ENCODE measurements around the gene FLT3. TPM values are rescaled to one million over a fixed set of nuclear protein-coding genes. Genes with fewer than 3 reads are reported as not detected.

Gene FLT3
- total RNA-seq, 2 experiments from 2014 or later, result not detected

- ChIA-PET POLR2A (interaction anchor here (0.7 kb wide), 1 partner anchor 20 kb away, joined by 3 read pairs; no protein-coding TSS in a partner anchor), CTCF (no interaction called here)
- no peak for DNase-seq
- peaks cover 3% of the 10 kb centered on the region for H3K4me1 Mint-ChIP-seq (ENCODE audit: low read depth)
- peaks cover 21% of the 10 kb centered on the region for H3K27me3 Mint-ChIP-seq (ENCODE audit: low read depth)
- no peak overlapping the region for H3K27ac Mint-ChIP-seq
- H3K36me3 Mint-ChIP-seq (ENCODE audit: low read depth), result no peaks in the 10 kb centered on the region
- H3K4me3 Mint-ChIP-seq, result no peak overlapping the region
- H3K9me3 Mint-ChIP-seq (ENCODE audit: insufficient read depth), result no peaks in the 10 kb centered on the region
- ATAC-seq, result no peak
These were observed 47.4 kb downstream of the FLT3 start for GRCh38 chr13:28052945-28053344.

DNA sequence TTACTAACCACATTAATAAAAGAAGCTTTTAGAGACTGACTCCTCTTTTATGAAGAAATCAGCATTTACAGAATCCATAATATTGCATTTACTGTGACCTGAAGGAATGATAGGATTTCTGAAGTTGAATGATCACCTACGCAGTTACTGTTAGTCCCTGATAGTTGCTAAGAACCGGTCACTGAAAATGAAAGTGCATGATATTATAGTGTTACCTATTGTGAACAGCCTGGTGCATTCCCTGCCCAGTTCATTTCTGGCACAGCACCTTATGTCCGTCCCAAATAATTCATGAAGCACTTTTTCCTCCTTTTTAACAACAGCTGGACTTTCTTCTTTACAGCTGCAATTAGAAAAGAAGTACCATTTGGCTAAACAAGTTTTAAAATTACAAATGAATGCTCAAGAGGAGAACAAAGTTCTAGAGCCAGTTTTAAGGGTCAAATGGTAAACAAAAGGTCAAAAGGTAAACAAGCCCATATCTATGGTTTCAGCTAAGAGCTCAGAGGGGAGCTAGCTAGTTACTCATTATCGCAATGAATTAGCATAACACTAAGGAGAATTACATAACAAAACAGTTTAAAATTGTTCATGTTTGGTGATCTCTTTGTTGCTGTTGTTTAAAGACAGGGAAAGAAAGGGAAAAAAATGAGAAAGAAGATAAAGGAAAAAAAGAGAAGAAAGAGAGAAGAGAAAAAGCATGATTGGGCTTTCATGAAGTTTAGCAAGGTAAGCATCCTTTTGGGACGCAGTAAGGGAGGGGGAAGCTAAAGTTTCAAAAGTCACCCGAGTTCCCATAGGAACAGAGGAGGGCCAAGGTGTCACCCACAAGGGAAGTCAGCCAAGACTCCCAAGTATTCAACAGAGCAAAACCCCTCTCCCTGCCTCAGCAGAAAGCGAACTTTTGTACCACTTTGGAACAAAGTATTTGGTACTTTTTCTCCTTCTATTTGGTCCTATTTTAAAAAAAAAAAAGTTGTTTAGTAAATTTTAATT, 50.2 kb downstream of the FLT3 start:
- H3K9me3 Mint-ChIP-seq (ENCODE audit: insufficient read depth), result no peaks in the 10 kb centered on the region
- no peak for ATAC-seq
- no peak overlapping the region for H3K4me3 Mint-ChIP-seq
- CTCF ChIA-PET, result no interaction called here
- H3K27ac Mint-ChIP-seq, result no peak overlapping the region
- peaks cover 14% of the 10 kb centered on the region for H3K27me3 Mint-ChIP-seq (ENCODE audit: low read depth)
- POLR2A ChIA-PET, result no interaction called here
- no peak for DNase-seq
- H3K4me1 Mint-ChIP-seq (ENCODE audit: low read depth), result peaks cover 7% of the 10 kb centered on the region
- no peaks in the 10 kb centered on the region for H3K36me3 Mint-ChIP-seq (ENCODE audit: low read depth)

GRCh38 chr13:28049215-28049614, 51.2 kb downstream of the FLT3 start:
- CTCF ChIA-PET, result no interaction called here
- no peaks in the 10 kb centered on the region for H3K9me3 Mint-ChIP-seq (ENCODE audit: insufficient read depth)
- no peak for DNase-seq
- no peaks in the 10 kb centered on the region for H3K36me3 Mint-ChIP-seq (ENCODE audit: low read depth)
- POLR2A ChIA-PET, result no interaction called here
- no peak overlapping the region for H3K4me3 Mint-ChIP-seq
- H3K27me3 Mint-ChIP-seq (ENCODE audit: low read depth), result peaks cover 10% of the 10 kb centered on the region
- no peak overlapping the region for H3K27ac Mint-ChIP-seq
- ATAC-seq, result no peak
- H3K4me1 Mint-ChIP-seq (ENCODE audit: low read depth), result peaks cover 7% of the 10 kb centered on the region

DNA sequence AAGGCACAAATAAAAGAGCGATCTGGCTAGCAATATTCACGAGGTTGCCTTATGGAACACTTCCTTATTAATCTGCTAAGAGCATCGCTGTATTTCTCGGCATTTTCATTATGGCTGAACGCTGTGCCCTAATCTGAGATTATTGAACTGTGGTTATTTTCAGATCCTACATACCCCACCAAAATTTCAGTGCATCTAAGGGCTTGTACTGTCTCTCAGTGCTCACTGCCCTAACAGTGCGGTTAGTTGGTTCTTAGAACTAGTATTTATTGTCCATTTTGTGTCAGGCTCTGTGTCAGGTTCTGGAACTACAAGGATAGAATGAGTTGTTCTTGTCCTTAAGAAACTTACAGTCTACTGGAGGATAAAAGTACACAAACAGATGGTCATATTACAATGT, 51.6 kb downstream of the FLT3 start:
- Mint-ChIP-seq H3K9me3 (ENCODE audit: insufficient read depth) (no peaks in the 10 kb centered on the region), H3K4me3 (no peak overlapping the region), H3K27me3 (ENCODE audit: low read depth) (peaks cover 7% of the 10 kb centered on the region), H3K27ac (no peak overlapping the region), H3K36me3 (ENCODE audit: low read depth) (no peaks in the 10 kb centered on the region), H3K4me1 (ENCODE audit: low read depth) (peaks cover 7% of the 10 kb centered on the region)
- ATAC-seq (no peak), DNase-seq (no peak)
- POLR2A ChIA-PET, result no interaction called here
- CTCF ChIA-PET, result no interaction called here

DNA sequence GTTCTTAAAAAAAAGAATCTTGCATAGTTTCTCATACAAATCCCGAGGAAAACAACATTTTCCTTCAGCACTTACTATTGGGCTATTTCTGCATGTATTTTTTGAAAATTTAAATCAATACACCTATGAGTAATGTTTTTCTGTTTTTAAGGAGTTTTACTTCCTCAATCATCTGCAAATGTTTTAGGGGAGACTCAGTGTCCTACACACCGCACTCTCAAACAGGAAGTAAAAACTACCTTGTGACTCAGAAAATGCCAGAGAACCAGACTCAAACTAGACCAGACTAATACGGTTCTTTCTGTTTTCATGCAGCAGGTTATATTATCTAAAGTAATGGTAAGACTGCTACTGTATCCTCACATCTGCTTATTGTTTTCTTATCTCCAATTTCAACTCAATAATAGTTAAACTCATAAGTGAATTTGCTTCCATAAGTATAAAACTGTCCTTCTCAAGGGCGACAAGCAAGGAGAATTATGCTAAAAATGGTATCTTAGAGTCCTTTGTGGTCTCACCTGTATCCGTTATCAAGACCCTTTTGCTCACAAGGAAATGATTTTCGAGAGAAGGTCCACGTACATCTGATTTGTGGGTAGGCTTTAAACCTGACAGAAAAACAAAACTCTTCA, 52.5 kb downstream of the FLT3 start:
- Mint-ChIP-seq H3K9me3 (ENCODE audit: insufficient read depth) (no peaks in the 10 kb centered on the region), H3K4me3 (no peak overlapping the region), H3K4me1 (ENCODE audit: low read depth) (peaks cover 7% of the 10 kb centered on the region), H3K27ac (no peak overlapping the region), H3K36me3 (ENCODE audit: low read depth) (no peaks in the 10 kb centered on the region), H3K27me3 (ENCODE audit: low read depth) (peaks cover 4% of the 10 kb centered on the region)
- DNase-seq (no peak), ATAC-seq (no peak)
- ChIA-PET CTCF (no interaction called here), POLR2A (no interaction called here)

- ATAC-seq (no peak), DNase-seq (no peak)
- ChIA-PET POLR2A (no interaction called here), CTCF (no interaction called here)
- H3K36me3 Mint-ChIP-seq (ENCODE audit: low read depth), result no peaks in the 10 kb centered on the region
- no peak overlapping the region for H3K4me3 Mint-ChIP-seq
- H3K4me1 Mint-ChIP-seq (ENCODE audit: low read depth), result peaks cover 7% of the 10 kb centered on the region
- no peak overlapping the region for H3K27ac Mint-ChIP-seq
- H3K27me3 Mint-ChIP-seq (ENCODE audit: low read depth), result peaks cover 4% of the 10 kb centered on the region
- no peaks in the 10 kb centered on the region for H3K9me3 Mint-ChIP-seq (ENCODE audit: insufficient read depth)
These were observed 53.4 kb downstream of the FLT3 start for GRCh38 chr13:28046981-28047380.

DNA sequence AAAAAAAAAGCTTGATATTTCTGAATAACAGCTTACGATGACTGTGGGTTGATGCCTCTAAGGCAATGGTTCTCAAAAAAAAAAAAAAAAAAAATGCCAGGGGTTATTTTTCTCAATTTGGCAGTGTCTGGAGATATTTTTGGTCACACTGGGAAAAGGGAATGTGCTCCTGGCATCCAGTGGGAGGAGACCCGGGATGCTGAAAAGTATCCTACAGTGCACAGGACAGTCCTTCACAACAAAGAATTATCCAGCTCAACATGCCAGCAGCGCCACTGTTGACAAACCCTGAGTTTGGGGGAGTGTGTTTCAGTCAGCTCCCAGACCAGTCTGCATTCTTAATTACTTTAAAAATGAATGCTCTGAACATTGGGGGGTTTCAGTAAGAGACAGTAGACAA, 54.5 kb downstream of the FLT3 start:
- Mint-ChIP-seq H3K27ac (no peak overlapping the region), H3K27me3 (ENCODE audit: low read depth) (peaks cover 7% of the 10 kb centered on the region), H3K4me3 (no peak overlapping the region), H3K36me3 (ENCODE audit: low read depth) (no peaks in the 10 kb centered on the region), H3K4me1 (ENCODE audit: low read depth) (peaks cover 7% of the 10 kb centered on the region), H3K9me3 (ENCODE audit: insufficient read depth) (no peaks in the 10 kb centered on the region)
- no peak for DNase-seq
- ChIA-PET POLR2A (no interaction called here), CTCF (no interaction called here)
- ATAC-seq, result no peak

GRCh38 chr13:28044608-28045007, 55.8 kb downstream of the FLT3 start:
- ChIA-PET POLR2A (no interaction called here), CTCF (no interaction called here)
- no peak for ATAC-seq
- no peaks in the 10 kb centered on the region for H3K9me3 Mint-ChIP-seq (ENCODE audit: insufficient read depth)
- H3K4me3 Mint-ChIP-seq, result no peak overlapping the region
- peaks cover 7% of the 10 kb centered on the region for H3K4me1 Mint-ChIP-seq (ENCODE audit: low read depth)
- no peak for DNase-seq
- H3K36me3 Mint-ChIP-seq (ENCODE audit: low read depth), result no peaks in the 10 kb centered on the region
- H3K27me3 Mint-ChIP-seq (ENCODE audit: low read depth), result peaks cover 4% of the 10 kb centered on the region
- no peak overlapping the region for H3K27ac Mint-ChIP-seq

- Mint-ChIP-seq H3K4me3 (no peak overlapping the region), H3K4me1 (ENCODE audit: low read depth) (peaks cover 7% of the 10 kb centered on the region), H3K27me3 (ENCODE audit: low read depth) (peaks cover 6% of the 10 kb centered on the region), H3K36me3 (ENCODE audit: low read depth) (no peaks in the 10 kb centered on the region), H3K9me3 (ENCODE audit: insufficient read depth) (no peaks in the 10 kb centered on the region), H3K27ac (no peak overlapping the region)
- DNase-seq (no peak), ATAC-seq (no peak)
- ChIA-PET CTCF (no interaction called here), POLR2A (no interaction called here)
These were observed 57.2 kb downstream of the FLT3 start for GRCh38 chr13:28043224-28043623.

DNA sequence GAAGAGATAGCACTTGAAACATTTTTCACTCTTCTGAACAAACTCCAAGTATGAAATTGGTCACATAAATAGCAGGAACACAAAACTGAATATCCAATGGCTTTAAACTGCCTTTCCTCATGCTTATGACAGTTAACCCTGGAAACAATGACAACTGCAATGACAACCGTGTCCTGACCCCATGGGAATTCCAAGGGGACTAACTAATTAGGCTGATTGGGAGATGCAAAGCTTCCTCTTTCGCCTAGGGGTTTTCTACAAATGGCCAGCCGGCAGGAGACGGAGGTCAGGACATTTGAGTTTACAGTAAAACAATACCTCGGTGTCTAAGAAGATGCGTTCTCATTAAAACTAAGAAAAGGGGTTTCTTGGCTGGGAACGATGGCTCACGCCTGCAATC, 58.9 kb downstream of the FLT3 start:
- DNase-seq (no peak), ATAC-seq (no peak)
- no peaks in the 10 kb centered on the region for H3K9me3 Mint-ChIP-seq (ENCODE audit: insufficient read depth)
- no peak overlapping the region for H3K4me3 Mint-ChIP-seq
- H3K27me3 Mint-ChIP-seq (ENCODE audit: low read depth), result peaks cover 6% of the 10 kb centered on the region
- no peaks in the 10 kb centered on the region for H3K4me1 Mint-ChIP-seq (ENCODE audit: low read depth)
- no peaks in the 10 kb centered on the region for H3K36me3 Mint-ChIP-seq (ENCODE audit: low read depth)
- CTCF ChIA-PET, result no interaction called here
- no peak overlapping the region for H3K27ac Mint-ChIP-seq
- POLR2A ChIA-PET, result no interaction called here

DNA sequence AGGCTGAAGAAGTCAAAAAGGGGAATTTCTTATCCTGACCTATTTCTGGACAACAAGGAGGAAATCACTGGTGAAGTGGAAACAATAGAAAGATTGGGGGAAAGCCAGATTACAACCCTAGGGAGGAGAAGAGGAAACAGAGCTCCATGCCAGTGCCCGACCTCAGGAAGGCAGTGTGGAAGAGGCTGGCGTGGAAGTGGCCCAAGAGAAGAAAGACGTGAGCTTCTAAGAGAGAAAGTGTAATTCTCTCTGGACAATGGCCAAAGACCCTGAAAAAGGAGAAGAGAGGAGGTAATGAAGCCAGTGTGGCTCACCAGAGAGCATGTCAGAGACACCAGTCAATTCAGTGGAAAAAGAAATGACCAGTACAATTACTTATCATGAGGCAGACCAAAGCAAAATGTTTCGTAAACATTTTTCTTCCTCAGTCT, 59.3 kb downstream of the FLT3 start:
- Mint-ChIP-seq H3K27ac (no peak overlapping the region), H3K36me3 (ENCODE audit: low read depth) (no peaks in the 10 kb centered on the region), H3K9me3 (ENCODE audit: insufficient read depth) (no peaks in the 10 kb centered on the region), H3K27me3 (ENCODE audit: low read depth) (peaks cover 6% of the 10 kb centered on the region), H3K4me3 (no peak overlapping the region), H3K4me1 (ENCODE audit: low read depth) (no peaks in the 10 kb centered on the region)
- DNase-seq, result no peak
- ChIA-PET POLR2A (no interaction called here), CTCF (no interaction called here)
- ATAC-seq, result no peak

GRCh38 chr13:28037399-28037798, 63.0 kb downstream of the FLT3 start:
- DNase-seq (no peak), ATAC-seq (no peak)
- H3K4me1 Mint-ChIP-seq (ENCODE audit: low read depth), result peaks cover 4% of the 10 kb centered on the region
- ChIA-PET CTCF (no interaction called here), POLR2A (no interaction called here)
- no peak overlapping the region for H3K4me3 Mint-ChIP-seq
- no peaks in the 10 kb centered on the region for H3K36me3 Mint-ChIP-seq (ENCODE audit: low read depth)
- no peaks in the 10 kb centered on the region for H3K9me3 Mint-ChIP-seq (ENCODE audit: insufficient read depth)
- H3K27ac Mint-ChIP-seq, result no peak overlapping the region
- H3K27me3 Mint-ChIP-seq (ENCODE audit: low read depth), result peaks cover 15% of the 10 kb centered on the region
